Activated CD4-positive, alpha-beta memory T cell treated with anti-CD3 and anti-CD28 coated beads, Interleukin-2, amount 10 ng/mL, durations not matched to agents 7 days and 5 days (primary cell): ENCODE measurements around the gene TRPV5. TPM values are rescaled to one million over a fixed set of nuclear protein-coding genes. Genes with fewer than 3 reads are reported as not detected.

ENCODE experiments used
- CTCF ChIA-PET: fragments of 350-600 bp; sonication (Branson Sonifier 250); formaldehyde crosslinking; loops from one replicate; lab custom pipeline; 2021; ENCODE audit warnings: antibody characterized with exemption, inconsistent platforms; lab: Charles Lee
- POLR2A ChIA-PET: fragments of 350-600 bp; sonication (Branson Sonifier 250); formaldehyde crosslinking; loops from one replicate; lab custom pipeline; 2021; ENCODE audit warnings: antibody characterized with exemption; lab: Charles Lee
- DNase-seq: peaks from one replicate; pipeline ENCODE4 v3.0.0-alpha.2; 2020
- H3K27ac Mint-ChIP-seq: one replicate; pipeline ENCODE4 v1.8.0; 2021; ENCODE audit warnings: mild to moderate bottlenecking, mixed read lengths
- H3K27me3 Mint-ChIP-seq: one replicate; pipeline ENCODE4 v1.8.0; 2021; ENCODE audit warnings: mixed read lengths
- H3K36me3 Mint-ChIP-seq: one replicate; pipeline ENCODE4 v1.8.0; 2021; ENCODE audit warnings: low read depth, mixed read lengths
- H3K4me1 Mint-ChIP-seq: one replicate; pipeline ENCODE4 v1.8.0; 2021; ENCODE audit warnings: mixed read lengths
- H3K4me3 Mint-ChIP-seq: one replicate; pipeline ENCODE4 v1.8.0; 2021; ENCODE audit warnings: mild to moderate bottlenecking, mixed read lengths
- H3K9me3 Mint-ChIP-seq: one replicate; pipeline ENCODE4 v1.8.0; 2021; ENCODE audit warnings: mixed read lengths
- total RNA-seq, 2 experiments: library from RNA; stranded (reverse); gene quantifications; one replicate each; pipeline ENCODE4 v1.2.3, GENCODE V29; 2021

TRPV5 gene
- total RNA-seq, 2 experiments from 2014 or later, result not detected

- no peak overlapping the region for H3K27ac Mint-ChIP-seq
- H3K4me1 Mint-ChIP-seq, result no peaks in the 10 kb centered on the region
- no peak overlapping the region for H3K4me3 Mint-ChIP-seq
- peaks cover 18% of the 10 kb centered on the region for H3K27me3 Mint-ChIP-seq
- POLR2A ChIA-PET, result no interaction called here
- no peaks in the 10 kb centered on the region for H3K36me3 Mint-ChIP-seq
- H3K9me3 Mint-ChIP-seq, result no peaks in the 10 kb centered on the region
- DNase-seq, result no peak
- CTCF ChIA-PET, result no interaction called here
Observed at GRCh38 chr7:142896741-142897379, 36.7 kb downstream of the TRPV5 start.

- Mint-ChIP-seq H3K27ac (no peak overlapping the region), H3K4me3 (no peak overlapping the region), H3K27me3 (peaks cover 11% of the 10 kb centered on the region), H3K9me3 (no peaks in the 10 kb centered on the region), H3K36me3 (no peaks in the 10 kb centered on the region), H3K4me1 (no peaks in the 10 kb centered on the region)
- ChIA-PET POLR2A (no interaction called here), CTCF (interaction anchor here (0.6 kb wide), 1 partner anchor 23 kb away, joined by 4 read pairs; no protein-coding TSS in a partner anchor)
- DNase-seq, result no peak
Observed at GRCh38 chr7:142896151-142896550, 37.4 kb downstream of the TRPV5 start.

GRCh38 chr7:142894985-142895593 lies 38.5 kb downstream of the TRPV5 start:
- Mint-ChIP-seq H3K27me3 (peaks cover 11% of the 10 kb centered on the region), H3K4me1 (no peaks in the 10 kb centered on the region), H3K27ac (no peak overlapping the region), H3K9me3 (peaks cover 5% of the 10 kb centered on the region), H3K36me3 (no peaks in the 10 kb centered on the region), H3K4me3 (no peak overlapping the region)
- ChIA-PET POLR2A (no interaction called here), CTCF (interaction anchor here (0.5 kb wide), 1 partner anchor 37 kb away, joined by 4 read pairs; no protein-coding TSS in a partner anchor)
- no peak for DNase-seq

GRCh38 chr7:142894112-142894984 lies 39.2 kb downstream of the TRPV5 start:
- no peak overlapping the region for H3K27ac Mint-ChIP-seq
- peaks cover 5% of the 10 kb centered on the region for H3K9me3 Mint-ChIP-seq
- peaks cover 11% of the 10 kb centered on the region for H3K27me3 Mint-ChIP-seq
- H3K4me1 Mint-ChIP-seq, result no peaks in the 10 kb centered on the region
- no peak overlapping the region for H3K4me3 Mint-ChIP-seq
- ChIA-PET POLR2A (no interaction called here), CTCF (interaction anchor here (0.5 to 0.6 kb wide), 2 partner anchors 36 to 540 kb away, joined by 4 to 5 read pairs; no protein-coding TSS in a partner anchor)
- DNase-seq, result no peak
- no peaks in the 10 kb centered on the region for H3K36me3 Mint-ChIP-seq

GRCh38 chr7:142892951-142893350 lies 40.6 kb downstream of the TRPV5 start:
- H3K4me3 Mint-ChIP-seq, result no peak overlapping the region
- H3K4me1 Mint-ChIP-seq, result no peaks in the 10 kb centered on the region
- H3K9me3 Mint-ChIP-seq, result peaks cover 5% of the 10 kb centered on the region
- POLR2A ChIA-PET, result no interaction called here
- no peak for DNase-seq
- H3K36me3 Mint-ChIP-seq, result no peaks in the 10 kb centered on the region
- CTCF ChIA-PET, result no interaction called here
- H3K27me3 Mint-ChIP-seq, result peaks cover 6% of the 10 kb centered on the region
- H3K27ac Mint-ChIP-seq, result no peak overlapping the region

GRCh38 chr7:142891490-142892082 lies 42.0 kb downstream of the TRPV5 start:
- Mint-ChIP-seq H3K9me3 (peaks cover 5% of the 10 kb centered on the region), H3K36me3 (no peaks in the 10 kb centered on the region), H3K27me3 (peaks cover 9% of the 10 kb centered on the region), H3K4me1 (no peaks in the 10 kb centered on the region), H3K27ac (no peak overlapping the region), H3K4me3 (no peak overlapping the region)
- POLR2A ChIA-PET, result no interaction called here
- CTCF ChIA-PET, result no interaction called here
- no peak for DNase-seq

- Mint-ChIP-seq H3K4me3 (no peak overlapping the region), H3K4me1 (no peaks in the 10 kb centered on the region), H3K36me3 (no peaks in the 10 kb centered on the region), H3K27me3 (peaks cover 3% of the 10 kb centered on the region), H3K9me3 (peaks cover 5% of the 10 kb centered on the region), H3K27ac (no peak overlapping the region)
- DNase-seq, result no peak
- CTCF ChIA-PET, result no interaction called here
- POLR2A ChIA-PET, result no interaction called here
Observed at GRCh38 chr7:142890874-142891485, 42.6 kb downstream of the TRPV5 start.

- no peaks in the 10 kb centered on the region for H3K36me3 Mint-ChIP-seq
- ChIA-PET POLR2A (no interaction called here), CTCF (no interaction called here)
- H3K27ac Mint-ChIP-seq, result no peak overlapping the region
- no peak for DNase-seq
- H3K4me1 Mint-ChIP-seq, result no peaks in the 10 kb centered on the region
- H3K4me3 Mint-ChIP-seq, result no peak overlapping the region
- H3K9me3 Mint-ChIP-seq, result peaks cover 5% of the 10 kb centered on the region
- H3K27me3 Mint-ChIP-seq, result peaks cover 3% of the 10 kb centered on the region
Observed at GRCh38 chr7:142889816-142890215, 43.7 kb downstream of the TRPV5 start.

GRCh38 chr7:142887282-142888015 lies 46.1 kb downstream of the TRPV5 start:
- CTCF ChIA-PET, result interaction anchor here (1.4 kb wide), 1 partner anchor 14 kb away, joined by 7 read pairs; no protein-coding TSS in a partner anchor
- POLR2A ChIA-PET, result no interaction called here

GRCh38 chr7:142886866-142887265 lies 46.7 kb downstream of the TRPV5 start:
- no peaks in the 10 kb centered on the region for H3K4me1 Mint-ChIP-seq
- peaks cover 5% of the 10 kb centered on the region for H3K9me3 Mint-ChIP-seq
- H3K27ac Mint-ChIP-seq, result no peak overlapping the region
- no peaks in the 10 kb centered on the region for H3K36me3 Mint-ChIP-seq
- no peak for DNase-seq
- ChIA-PET POLR2A (no interaction called here), CTCF (interaction anchor here (1.4 kb wide), 1 partner anchor 14 kb away, joined by 7 read pairs; no protein-coding TSS in a partner anchor)
- H3K4me3 Mint-ChIP-seq, result no peak overlapping the region
- H3K27me3 Mint-ChIP-seq, result peaks cover 9% of the 10 kb centered on the region

More at GRCh38 chr7:142887282-142888015, 46.1 kb downstream of the TRPV5 start:
- H3K4me1 Mint-ChIP-seq, result no peaks in the 10 kb centered on the region
- peaks cover 6% of the 10 kb centered on the region for H3K27me3 Mint-ChIP-seq
- no peak overlapping the region for H3K27ac Mint-ChIP-seq
- H3K9me3 Mint-ChIP-seq, result peaks cover 5% of the 10 kb centered on the region
- H3K36me3 Mint-ChIP-seq, result no peaks in the 10 kb centered on the region
- H3K4me3 Mint-ChIP-seq, result no peak overlapping the region
- DNase-seq, result no peak

- Mint-ChIP-seq H3K27me3 (peaks cover 12% of the 10 kb centered on the region), H3K36me3 (no peaks in the 10 kb centered on the region), H3K9me3 (no peaks in the 10 kb centered on the region), H3K27ac (no peak within 1 kb of the TSS), H3K4me1 (no peaks in the 10 kb centered on the region), H3K4me3 (no peak within 1 kb of the TSS)
- POLR2A ChIA-PET, result no interaction called here
- CTCF ChIA-PET, result interaction anchor here (1.4 kb wide), 1 partner anchor 13 kb away, joined by 7 read pairs; no protein-coding TSS in a partner anchor
- DNase-seq, result no peak
Observed at GRCh38 chr7:142885311-142886230, 48.0 kb downstream of the TRPV5 start, which contains the start of gene TRPV6. Gene TRPV6, minus strand, starts transcription at chr7:142885745.
